ENCODE data around the gene FMNL2.
A peak's percentile ranks its signal among the peaks of the same experiment; 100 is the strongest.

The FMNL2 gene

DNA sequence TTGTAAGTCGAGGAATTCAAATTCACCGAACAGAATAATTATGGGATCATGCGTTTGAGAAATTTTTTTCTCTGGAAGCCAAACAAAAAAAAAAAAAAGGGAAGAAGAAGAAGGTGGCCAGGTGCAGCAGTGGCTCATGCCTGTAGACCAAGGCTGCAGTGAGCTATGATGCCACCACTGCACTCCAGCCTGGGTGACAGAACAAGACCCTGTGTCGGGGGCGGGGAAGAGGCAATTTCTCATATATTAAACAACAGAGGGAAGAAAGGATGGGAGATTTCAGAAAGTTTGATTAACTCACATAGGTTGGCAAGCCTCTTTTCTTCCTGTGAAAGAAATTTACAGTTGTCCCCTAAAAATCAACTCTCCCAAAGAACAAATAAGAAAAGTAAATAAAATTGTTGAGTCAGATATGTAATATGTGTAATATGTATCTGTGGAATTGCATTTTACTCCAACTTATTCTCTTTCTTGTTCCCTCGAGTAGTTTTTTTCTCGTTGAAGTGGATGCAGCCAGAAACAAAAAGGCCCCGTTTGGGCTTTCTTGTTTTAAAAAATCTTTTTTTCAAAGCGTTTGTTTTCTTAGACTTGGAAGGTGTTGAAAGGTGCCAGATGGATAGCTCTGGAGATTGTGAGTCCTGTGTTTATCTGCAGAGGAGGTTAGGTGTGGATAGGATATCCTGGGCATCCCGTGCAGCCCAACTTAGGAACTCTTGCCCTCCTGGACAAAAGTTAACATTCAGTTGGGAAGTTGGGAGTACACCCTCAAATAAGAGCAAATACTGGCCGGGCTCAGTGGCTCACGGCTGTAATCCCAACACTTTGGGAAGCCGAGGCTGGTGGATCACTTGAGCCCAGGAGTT is 25.4 kb upstream of the FMNL2 start:
- WGBS, 2 donors (ENCODE audit: extremely low coverage in 2 of 2, insufficient read length in 2 of 2, insufficient replicate concordance in 1 of 2) = no CpG with 5 or more reads among the region's 13 CpGs
- Histone ChIP-seq H3K4me1 (ENCODE audit: control insufficient read depth in 2 of 2, insufficient read depth in 1 of 2, low read depth in 1 of 2, low read length in 2 of 2) (no peaks in the 10 kb centered on the region), H2BK15ac (ENCODE audit: low read length) (no peak overlapping the region), H3K9ac (ENCODE audit: low read depth, low read length, poor library complexity) (no peak overlapping the region), H3K23ac (ENCODE audit: low read depth, low read length, poor library complexity) (no peak overlapping the region), H3K9me3 (replicated peaks in 1 of 2; ENCODE audit: control insufficient read depth in 2 of 2, insufficient read depth in 1 of 2, low read depth in 1 of 2, low read length in 2 of 2) (peaks cover 0 to 3% of the 10 kb centered on the region in 2 donors), H3K27ac (replicated peaks; ENCODE audit: low read length) (no peak overlapping the region), H2AFZ (ENCODE audit: low read length) (no peak overlapping the region), H3K4me2 (ENCODE audit: insufficient read depth, low read length, poor library complexity, severe bottlenecking) (no peak overlapping the region), H3K14ac (ENCODE audit: low read length) (no peak overlapping the region), H3K18ac (ENCODE audit: low read length) (no peak overlapping the region), H4K91ac (ENCODE audit: low read depth, low read length, poor library complexity) (no peak overlapping the region), H3K36me3 (replicated peaks in 1 of 2; ENCODE audit: control insufficient read depth in 2 of 2, insufficient read depth in 2 of 2, low read length in 2 of 2) (no peaks in the 10 kb centered on the region), H4K8ac (ENCODE audit: low read depth, low read length) (peak overlapping the region; percentile 52), H2BK5ac (ENCODE audit: low read length) (no peak overlapping the region), H3K4ac (ENCODE audit: low read length) (no peak overlapping the region), H2BK12ac (ENCODE audit: low read length) (no peak overlapping the region), H2AK5ac (ENCODE audit: low read depth, low read length) (no peak overlapping the region), H3K27me3 (ENCODE audit: control insufficient read depth in 3 of 3, insufficient read depth in 3 of 3, low read depth in 1 of 3, low read length in 3 of 3) (no peaks in the 10 kb centered on the region), H3K4me3 (ENCODE audit: low read length in 2 of 2) (no peak overlapping the region), H3K79me1 (ENCODE audit: low read depth, low read length) (no peaks in the 10 kb centered on the region), H2BK120ac (ENCODE audit: low read depth, low read length) (no peak overlapping the region)
- no peak for DNase-seq (ENCODE audit: low spot score)

GRCh38 chr2:152319822-152320570 is 15.0 kb upstream of the FMNL2 start:
- Histone ChIP-seq H3K18ac (ENCODE audit: low read length) (no peak overlapping the region), H2BK12ac (ENCODE audit: low read length) (no peak overlapping the region), H3K79me1 (ENCODE audit: low read depth, low read length) (peaks cover 2% of the 10 kb centered on the region), H3K23ac (ENCODE audit: low read depth, low read length, poor library complexity) (no peak overlapping the region), H4K91ac (ENCODE audit: low read depth, low read length, poor library complexity) (no peak overlapping the region), H2BK5ac (ENCODE audit: low read length) (no peak overlapping the region), H3K4me2 (ENCODE audit: insufficient read depth, low read length, poor library complexity, severe bottlenecking) (no peak overlapping the region), H3K27me3 (ENCODE audit: control insufficient read depth in 3 of 3, insufficient read depth in 3 of 3, low read depth in 1 of 3, low read length in 3 of 3) (peaks cover 0 to 2% (median 2%) of the 10 kb centered on the region in 3 experiments), H2AK5ac (ENCODE audit: low read depth, low read length) (no peak overlapping the region), H4K8ac (ENCODE audit: low read depth, low read length) (no peak overlapping the region), H2BK120ac (ENCODE audit: low read depth, low read length) (no peak overlapping the region), H3K4me1 (ENCODE audit: control insufficient read depth in 2 of 2, insufficient read depth in 1 of 2, low read depth in 1 of 2, low read length in 2 of 2) (no peaks in the 10 kb centered on the region), H3K4ac (ENCODE audit: low read length) (no peak overlapping the region), H2AFZ (ENCODE audit: low read length) (no peak overlapping the region), H3K27ac (replicated peaks; ENCODE audit: low read length) (no peak overlapping the region), H3K9me3 (replicated peaks in 1 of 2; ENCODE audit: control insufficient read depth in 2 of 2, insufficient read depth in 1 of 2, low read depth in 1 of 2, low read length in 2 of 2) (peaks cover 0 to 6% of the 10 kb centered on the region in 2 donors), H2BK15ac (ENCODE audit: low read length) (no peak overlapping the region), H3K14ac (ENCODE audit: low read length) (no peak overlapping the region), H3K4me3 (ENCODE audit: low read length in 2 of 2) (no peak overlapping the region), H3K36me3 (replicated peaks in 1 of 2; ENCODE audit: control insufficient read depth in 2 of 2, insufficient read depth in 2 of 2, low read length in 2 of 2) (no peaks in the 10 kb centered on the region), H3K9ac (ENCODE audit: low read depth, low read length, poor library complexity) (no peak overlapping the region)
- no peak for DNase-seq (ENCODE audit: low spot score)
- no CpG with 5 or more reads among the region's 3 CpGs for WGBS, 2 donors (ENCODE audit: extremely low coverage in 2 of 2, insufficient read length in 2 of 2, insufficient replicate concordance in 1 of 2)

DNA sequence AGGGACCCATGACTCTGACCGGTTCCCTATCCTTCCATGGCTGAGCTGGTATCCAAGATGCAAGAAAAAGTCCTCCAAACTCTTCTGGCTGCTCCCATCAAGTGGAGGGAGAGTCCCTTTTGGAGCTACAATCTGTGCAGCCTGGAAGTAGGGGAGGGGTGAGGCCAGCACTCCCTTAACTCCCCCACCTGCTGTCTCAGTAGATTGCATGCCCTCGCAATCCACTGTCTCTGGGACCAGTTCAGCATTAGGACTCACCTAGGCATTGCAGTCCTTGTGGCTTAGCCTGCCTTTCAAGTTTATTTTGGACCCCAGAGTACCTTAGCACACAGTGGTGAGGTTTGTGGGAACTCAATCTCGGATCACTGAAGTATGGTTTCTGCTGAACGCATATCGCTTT is 14.2 kb upstream of the FMNL2 start:
- Histone ChIP-seq H3K23ac (ENCODE audit: low read depth, low read length, poor library complexity) (peak overlapping the region; percentile 55), H2AFZ (ENCODE audit: low read length) (no peak overlapping the region), H3K4ac (ENCODE audit: low read length) (no peak overlapping the region), H2AK5ac (ENCODE audit: low read depth, low read length) (no peak overlapping the region), H3K18ac (ENCODE audit: low read length) (peak overlapping the region; percentile 64), H4K8ac (ENCODE audit: low read depth, low read length) (no peak overlapping the region), H3K4me3 (ENCODE audit: low read length in 2 of 2) (no peak overlapping the region), H2BK120ac (ENCODE audit: low read depth, low read length) (no peak overlapping the region), H3K4me1 (ENCODE audit: control insufficient read depth in 2 of 2, insufficient read depth in 1 of 2, low read depth in 1 of 2, low read length in 2 of 2) (no peaks in the 10 kb centered on the region), H3K9me3 (replicated peaks in 1 of 2; ENCODE audit: control insufficient read depth in 2 of 2, insufficient read depth in 1 of 2, low read depth in 1 of 2, low read length in 2 of 2) (peaks cover 0 to 3% of the 10 kb centered on the region in 2 donors), H2BK12ac (ENCODE audit: low read length) (no peak overlapping the region), H3K9ac (ENCODE audit: low read depth, low read length, poor library complexity) (no peak overlapping the region), H3K79me1 (ENCODE audit: low read depth, low read length) (peaks cover 2% of the 10 kb centered on the region), H3K36me3 (replicated peaks in 1 of 2; ENCODE audit: control insufficient read depth in 2 of 2, insufficient read depth in 2 of 2, low read length in 2 of 2) (no peaks in the 10 kb centered on the region), H4K91ac (ENCODE audit: low read depth, low read length, poor library complexity) (no peak overlapping the region), H3K27me3 (ENCODE audit: control insufficient read depth in 3 of 3, insufficient read depth in 3 of 3, low read depth in 1 of 3, low read length in 3 of 3) (peaks cover 0 to 2% (median 2%) of the 10 kb centered on the region in 3 experiments), H3K27ac (replicated peaks; ENCODE audit: low read length) (no peak overlapping the region), H3K14ac (ENCODE audit: low read length) (no peak overlapping the region), H2BK15ac (ENCODE audit: low read length) (no peak overlapping the region), H2BK5ac (ENCODE audit: low read length) (no peak overlapping the region), H3K4me2 (ENCODE audit: insufficient read depth, low read length, poor library complexity, severe bottlenecking) (no peak overlapping the region)
- no CpG with 5 or more reads among the region's 5 CpGs for WGBS, 2 donors (ENCODE audit: extremely low coverage in 2 of 2, insufficient read length in 2 of 2, insufficient replicate concordance in 1 of 2)
- DNase-seq (ENCODE audit: low spot score) = no peak

GRCh38 chr2:152322222-152322621 is 12.8 kb upstream of the FMNL2 start:
- H4K91ac ChIP-seq (ENCODE audit: low read depth, low read length, poor library complexity) = no peak overlapping the region
- H3K27me3 ChIP-seq (ENCODE audit: control insufficient read depth in 3 of 3, insufficient read depth in 3 of 3, low read depth in 1 of 3, low read length in 3 of 3) = peaks cover 0 to 2% (median 2%) of the 10 kb centered on the region in 3 experiments
- H3K79me1 ChIP-seq (ENCODE audit: low read depth, low read length) = peaks cover 2% of the 10 kb centered on the region
- no peak overlapping the region for H3K9ac ChIP-seq (ENCODE audit: low read depth, low read length, poor library complexity)
- no peak overlapping the region for H2AFZ ChIP-seq (ENCODE audit: low read length)
- H2BK15ac ChIP-seq (ENCODE audit: low read length) = no peak overlapping the region
- DNase-seq (ENCODE audit: low spot score) = no peak
- no peak overlapping the region for H2BK12ac ChIP-seq (ENCODE audit: low read length)
- no peak overlapping the region for H3K4me2 ChIP-seq (ENCODE audit: insufficient read depth, low read length, poor library complexity, severe bottlenecking)
- no peak overlapping the region for H2AK5ac ChIP-seq (ENCODE audit: low read depth, low read length)
- H2BK5ac ChIP-seq (ENCODE audit: low read length) = no peak overlapping the region
- H3K18ac ChIP-seq (ENCODE audit: low read length) = no peak overlapping the region
- no peaks in the 10 kb centered on the region for H3K9me3 ChIP-seq (replicated peaks in 1 of 2; ENCODE audit: control insufficient read depth in 2 of 2, insufficient read depth in 1 of 2, low read depth in 1 of 2, low read length in 2 of 2)
- H3K4me1 ChIP-seq (ENCODE audit: control insufficient read depth in 2 of 2, insufficient read depth in 1 of 2, low read depth in 1 of 2, low read length in 2 of 2) = no peaks in the 10 kb centered on the region
- H3K4me3 ChIP-seq (ENCODE audit: low read length in 2 of 2) = no peak overlapping the region
- H3K4ac ChIP-seq (ENCODE audit: low read length) = no peak overlapping the region
- no peaks in the 10 kb centered on the region for H3K36me3 ChIP-seq (replicated peaks in 1 of 2; ENCODE audit: control insufficient read depth in 2 of 2, insufficient read depth in 2 of 2, low read length in 2 of 2)
- WGBS, 2 donors (ENCODE audit: extremely low coverage in 2 of 2, insufficient read length in 2 of 2, insufficient replicate concordance in 1 of 2) = no CpG with 5 or more reads among the region's 4 CpGs
- no peak overlapping the region for H3K23ac ChIP-seq (ENCODE audit: low read depth, low read length, poor library complexity)
- no peak overlapping the region for H3K27ac ChIP-seq (replicated peaks; ENCODE audit: low read length)
- H2BK120ac ChIP-seq (ENCODE audit: low read depth, low read length) = no peak overlapping the region
- H4K8ac ChIP-seq (ENCODE audit: low read depth, low read length) = no peak overlapping the region
- no peak overlapping the region for H3K14ac ChIP-seq (ENCODE audit: low read length)
